Heart right ventricle (tissue), 16 donors: ENCODE measurements around the gene RFT1. TPM values are rescaled to one million over a fixed set of nuclear protein-coding genes. Genes with fewer than 3 reads are reported as not detected.

Experiments
- ATAC-seq, 8 donors: fragments of 200-7000 bp; cut with Tn5 transposase; one replicate each; pipeline ENCODE4 v1.9.1; 2020; ENCODE audit warnings: mild to moderate bottlenecking in 8 of 8, moderate library complexity in 8 of 8, moderate number of reproducible peaks in 1 of 8
- DNase-seq, 2 donors: peaks; one replicate each; pipeline ENCODE4 v3.0.0-alpha.2; 2020
- H3K27ac ChIP-seq, 10 donors: fragments of 200-600 bp; sonication (generic) in 2 of 10; one replicate each; pipeline versions ENCODE4 v1.5.0 to v1.8.0; 2020 to 2022; ENCODE audit warnings: mild to moderate bottlenecking in 3 of 10
- H3K27me3 ChIP-seq, 7 donors: fragments of 200-600 bp; one replicate each; pipeline ENCODE4 v1.8.0; 2021 to 2022; ENCODE audit warnings: mild to moderate bottlenecking in 2 of 7
- H3K36me3 ChIP-seq, 9 donors: fragments of 200-600 bp; sonication (generic) in 1 of 9; one replicate each; pipeline versions ENCODE4 v1.5.0 to v1.8.0; 2020 to 2022; ENCODE audit warnings: mild to moderate bottlenecking in 2 of 9
- H3K4me1 ChIP-seq, 9 donors: fragments of 200-600 bp; sonication (generic) in 1 of 9; one replicate each; pipeline versions ENCODE4 v1.5.0 to v1.8.0; 2020 to 2022; ENCODE audit warnings: mild to moderate bottlenecking in 4 of 9
- H3K4me3 ChIP-seq, 10 donors: fragments of 200-600 bp; sonication (generic) in 2 of 10; one replicate each; pipeline versions ENCODE4 v1.5.0 to v1.8.0; 2020 to 2022; ENCODE audit warnings: mild to moderate bottlenecking in 7 of 10, moderate library complexity in 2 of 10
- H3K9me3 ChIP-seq, 11 donors: fragments of 200-600 bp in 10 of 11; sonication (generic) in 2 of 11; one replicate each; pipeline versions ENCODE4 v1.5.0 to v1.8.0; 2013 to 2022; ENCODE audit warnings: mild to moderate bottlenecking in 2 of 11, control low read depth in 1 of 11, moderate library complexity in 1 of 11
- CTCF ChIP-seq, 9 donors: fragments of 200-600 bp; sonication (generic) in 2 of 9; IDR thresholded peaks; one replicate each; pipeline versions ENCODE4 v1.5.0 to v1.8.0; 2021 to 2022; ENCODE audit warnings: antibody characterized with exemption in 9 of 9, mild to moderate bottlenecking in 5 of 9, moderate library complexity in 1 of 9
- WGBS, 2 donors: extraction: QIAGEN DNeasy Blood & Tissue Kit; methylation state at CpG; one replicate each; pipeline ENCODE4 v1.1.7; 2013; ENCODE audit warnings: inconsistent platforms in 1 of 2; 5-methylcytosine and 5-hydroxymethylcytosine counted together
- intact Hi-C, 10 donors: fragments of 100-400 bp; cut with DNase I; formaldehyde crosslinking; loops; one replicate each; pipeline versions ENCODE4 v1.11.1 to v1.14.2; 2022
- polyA plus RNA-seq, 2 donors: library from polyadenylated mRNA; stranded (reverse); fragments of 200-250 nt; gene quantifications; one replicate each; pipeline ENCODE4 v1.2.3, GENCODE V29; 2013
- total RNA-seq, 10 donors: library from RNA; stranded (reverse); fragmentation: NEBNext Ultra II Directional in 3 of 10; extraction: Animal tissue kit (Norgen Biotek cat#: 25700) in 3 of 10; gene quantifications; one replicate each; pipeline versions ENCODE4 v1.2.1 to v1.2.4, GENCODE V29; 2021 to 2023
- donor health status: Arrhythmogenic right ventricular cardiomyopathy.
- donor health status: ischemic (EF 13 %, LVEDD 7.1; RV severe dilation, severe dysfunction).
- donor health status: healthy with polysubstance abuse.
- donor health status: DM: no; HTN: yes; CAD: no.
- donor health status: DM: no; HTN: no; CAD: no.
- donor health status: ischemic (EF 25% LVEDD 6.9; RV normal size, moderate dysfunction).
- donor health status: ischemic (EF 25% LVEDD 5.7; RV mildly dilated, moderate dysfunction).
- donor health status: healthy.
- donor health status: DM: yes; HTN: yes; CAD: no.
- donor health status: Ischemic cardiomyopathy.
- donor health status: ischemic (EF 35%, LVEDD 5.7; RV mildly dilated, moderate dysfunction).
- donor health status: nonischemic (EF 11% LVEDD 7.7; RV severe dilation, severe dysfunction).
- donor health status: DM: yes; HTN: yes; CAD: no.
- donor health status: PGD.
- donor health status: ischemic (EF 29% LVEDD 5.4; RV normal size, mild dysfunction).
- donor health status: nonischemic (EF 23%, LVEDD 6.1; RV moderate dilation, normal function).

The RFT1 gene
- total and polyA plus RNA-seq, 12 donors, result 4.6 to 13.1 (median 9.1) TPM

- Histone ChIP-seq H3K27me3 (peaks cover 0 to 12% (median 0%) of the 10 kb centered on the region in 7 donors), H3K27ac (peak within 1 kb of the TSS; percentile 60 to 95 (median 85)), H3K9me3 (no peaks in the 10 kb centered on the region), H3K4me1 (peaks cover 5 to 56% (median 35%) of the 10 kb centered on the region in 9 donors), H3K36me3 (peaks cover 0 to 3% (median 0%) of the 10 kb centered on the region in 9 donors), H3K4me3 (peak within 1 kb of the TSS; percentile 58 to 94 (median 88))
- peak; percentile 13 to 64 (median 54) for TF ChIP-seq CTCF (IDR thresholded peaks at IDR 0.05)
- 0% methylated on average over 67 to 88 of the region's 88 CpGs for WGBS, 2 donors
- DNase-seq (peak; percentile 79 to 89), ATAC-seq (peak; percentile 82 to 93 (median 88))
- intact Hi-C loops, result loop anchor here in 5 of 10 donors (1.0 to 5.0 kb wide), 4 partner anchors 30 to 39 kb away; partner anchors contain the start of gene RFT1 (in 2 of the 5)
These were observed 30.6 kb upstream of the RFT1 start, which contains the start of gene PRKCD for GRCh38 chr3:53160660-53161449. Gene PRKCD, plus strand, starts transcription at chr3:53161209. Its CDS starts 17,214 bp downstream, at chr3:53178423.

GRCh38 chr3:53160061-53160659 lies 29.9 kb upstream of the RFT1 start:
- ATAC-seq (no peak), DNase-seq (no peak)
- intact Hi-C loops, result loop anchor here in 5 of 10 donors (1.0 to 5.0 kb wide), 4 partner anchors 29 to 38 kb away; partner anchors contain the start of gene RFT1 (in 2 of the 5)
- no peaks in the 10 kb centered on the region for H3K9me3 ChIP-seq
- H3K4me3 ChIP-seq, result peak overlapping the region; percentile 58 to 94 (median 88)
- WGBS, 2 donors, result 31 to 33% methylated on average over 4 of the region's 4 CpGs
- peak overlapping the region; percentile 60 to 95 (median 85) for H3K27ac ChIP-seq
- peaks cover 0 to 18% (median 0%) of the 10 kb centered on the region in 7 donors for H3K27me3 ChIP-seq
- peaks cover 0 to 2% (median 0%) of the 10 kb centered on the region in 9 donors for H3K36me3 ChIP-seq
- H3K4me1 ChIP-seq, result peaks cover 5 to 59% (median 38%) of the 10 kb centered on the region in 9 donors
- no peak for TF ChIP-seq CTCF (IDR thresholded peaks at IDR 0.05)

- H3K27ac ChIP-seq, result peak overlapping the region in 3 of 10 donors; percentile 86 to 95 (median 87)
- TF ChIP-seq CTCF (IDR thresholded peaks at IDR 0.05), result peak in 2 of 9 donors; percentile 14 to 21
- no peaks in the 10 kb centered on the region for H3K36me3 ChIP-seq
- WGBS, 2 donors, result 59 to 63% methylated on average over 9 of the region's 9 CpGs
- peaks cover 0 to 18% (median 0%) of the 10 kb centered on the region in 7 donors for H3K27me3 ChIP-seq
- intact Hi-C loops, result loop anchor here in 5 of 10 donors (1.0 to 5.0 kb wide), 4 partner anchors 28 to 37 kb away; partner anchors contain the start of gene RFT1 (in 2 of the 5)
- DNase-seq (peak in 1 of 2 donors; percentile 56), ATAC-seq (peak in 6 of 8 donors; percentile 2 to 42 (median 26))
- H3K9me3 ChIP-seq, result no peaks in the 10 kb centered on the region
- no peak overlapping the region for H3K4me3 ChIP-seq
- peaks cover 5 to 66% (median 38%) of the 10 kb centered on the region in 9 donors for H3K4me1 ChIP-seq
These were observed 29.2 kb upstream of the RFT1 start for GRCh38 chr3:53159156-53160060.
